ENCODE data around the gene AK5.

- TF ChIP-seq CTCF (IDR thresholded peaks at IDR 0.05) (no peak), EP300 (IDR thresholded peaks at IDR 0.05) (no peak), POLR2A (IDR thresholded peaks at IDR 0.05) (no peak)
Measured at GRCh38 chr1:77594366-77595112, 312.7 kb downstream of the AK5 start.

Measured in ovary (tissue), 3 donors.